Activated B cell treated with CpG ODN at 0.5 μM for 24 hours (primary cell): ENCODE data around the gene RGP1. TPM values are rescaled to one million over a fixed set of nuclear protein-coding genes. Genes with fewer than 3 reads are reported as not detected.

Experiments used
- ATAC-seq: fragments of 200-7000 bp; cut with Tn5 transposase; one replicate; pipeline ENCODE4 v1.10.0; 2021; ENCODE audit warnings: low read depth, mild to moderate bottlenecking, moderate library complexity
- CTCF ChIA-PET: fragments of 350-600 bp; sonication (Branson Sonifier 250); formaldehyde crosslinking; loops from one replicate; lab custom pipeline; 2021; ENCODE audit warnings: antibody characterized with exemption; lab: Charles Lee
- POLR2A ChIA-PET: fragments of 350-600 bp; sonication (Branson Sonifier 250); formaldehyde crosslinking; loops from one replicate; lab custom pipeline; 2021; ENCODE audit warnings: antibody characterized with exemption; lab: Charles Lee
- DNase-seq: peaks from one replicate; pipeline ENCODE4 v3.0.0; 2022
- H3K27ac Mint-ChIP-seq: one replicate; pipeline ENCODE4 v1.8.0; 2020; ENCODE audit warnings: mixed read lengths
- H3K27me3 Mint-ChIP-seq: one replicate; pipeline ENCODE4 v1.8.0; 2021; ENCODE audit warnings: mixed read lengths
- H3K36me3 Mint-ChIP-seq: one replicate; pipeline ENCODE4 v1.8.0; 2021; ENCODE audit warnings: low read depth, mixed read lengths
- H3K4me1 Mint-ChIP-seq: one replicate; pipeline ENCODE4 v1.8.0; 2021; ENCODE audit warnings: mixed read lengths
- H3K4me3 Mint-ChIP-seq: one replicate; pipeline ENCODE4 v1.8.0; 2020; ENCODE audit warnings: mild to moderate bottlenecking, mixed read lengths
- H3K9me3 Mint-ChIP-seq: one replicate; pipeline ENCODE4 v1.8.0; 2020; ENCODE audit warnings: mixed read lengths
- intact Hi-C: fragments of 100-400 bp; cut with micrococcal nuclease; formaldehyde crosslinking; loops from one replicate; pipeline ENCODE4 v1.15.1; 2024
- total RNA-seq: library from RNA; stranded (reverse); gene quantifications from 2 replicates; pipeline ENCODE4 v1.2.3, GENCODE V29; 2022
- TF ChIP-seq, protein P1 (sequence below): fragments of 200-600 bp; IDR thresholded peaks from one replicate; pipeline ENCODE4 v1.8.0; 2022; ENCODE audit warnings: antibody characterized with exemption, mild to moderate bottlenecking

RGP1 gene, protein sequence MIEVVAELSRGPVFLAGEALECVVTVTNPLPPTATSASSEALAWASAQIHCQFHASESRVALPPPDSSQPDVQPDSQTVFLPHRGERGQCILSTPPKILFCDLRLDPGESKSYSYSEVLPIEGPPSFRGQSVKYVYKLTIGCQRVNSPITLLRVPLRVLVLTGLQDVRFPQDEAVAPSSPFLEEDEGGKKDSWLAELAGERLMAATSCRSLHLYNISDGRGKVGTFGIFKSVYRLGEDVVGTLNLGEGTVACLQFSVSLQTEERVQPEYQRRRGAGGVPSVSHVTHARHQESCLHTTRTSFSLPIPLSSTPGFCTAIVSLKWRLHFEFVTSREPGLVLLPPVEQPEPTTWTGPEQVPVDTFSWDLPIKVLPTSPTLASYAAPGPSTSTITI
- total RNA-seq, result 23.8 and 25.4 TPM in 2 replicates

DNA sequence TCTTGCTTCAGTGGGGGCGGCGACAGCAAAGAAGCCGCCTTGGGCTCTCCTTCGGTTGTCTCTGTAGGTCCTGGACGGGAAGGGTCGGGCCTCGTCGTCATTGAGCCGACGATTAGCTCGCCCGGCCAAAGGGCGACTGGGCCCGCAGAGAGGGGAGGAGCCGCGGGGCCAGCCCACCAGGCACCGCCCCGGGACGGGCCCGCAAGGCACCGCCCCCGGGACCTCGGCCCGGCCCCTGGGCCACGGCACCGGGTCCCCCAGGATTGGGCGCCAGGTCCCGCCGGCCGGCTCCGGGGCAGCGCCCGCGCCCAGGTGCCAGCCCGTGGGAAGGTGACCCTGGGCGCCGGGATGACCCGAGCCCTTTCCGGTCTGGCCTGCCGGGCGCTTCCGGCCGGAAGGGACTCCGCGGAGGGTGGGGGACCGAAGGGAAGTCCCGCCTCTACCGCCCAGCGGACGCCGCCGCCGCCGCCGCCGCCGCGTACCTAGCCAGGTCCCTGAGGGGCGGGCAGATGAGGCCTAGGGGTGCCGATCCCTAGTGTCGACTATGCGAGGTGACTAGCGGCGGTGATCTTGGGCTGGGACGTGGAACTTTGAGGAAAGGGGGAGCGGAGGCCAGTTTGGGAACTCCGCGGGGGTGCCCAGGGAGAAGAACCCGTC lies at the start of gene RGP1, which contains the start of gene GBA2:
Gene RGP1, plus strand, starts transcription at position 430 of the 657 bp plus-strand sequence. CDS start 469 bp downstream, outside the sequence.
Gene GBA2, minus strand, starts transcription at position 371 of the 657 bp plus-strand sequence. CDS start 524 bp downstream, outside the sequence.
- ChIA-PET CTCF (interaction anchor here (0.7 to 6.0 kb wide), 14 partner anchors 7 to 145 kb away, joined by 3 to 51 read pairs (median 5); partner anchors contain the start of gene CCDC107), POLR2A (interaction anchor here (0.6 to 6.2 kb wide), 22 partner anchors 8 to 145 kb away, joined by 3 to 67 read pairs (median 4); partner anchors contain the start of genes CCDC107, CREB3, HINT2 and RMRP)
- Mint-ChIP-seq H3K36me3 (peaks cover 57% of the 10 kb centered on the region), H3K4me3 (peak within 1 kb of the TSS; percentile 93), H3K9me3 (no peaks in the 10 kb centered on the region), H3K27me3 (no peaks in the 10 kb centered on the region), H3K27ac (peak within 1 kb of the TSS; percentile 88), H3K4me1 (peaks cover 44% of the 10 kb centered on the region)
- TF ChIP-seq, protein P1, sequence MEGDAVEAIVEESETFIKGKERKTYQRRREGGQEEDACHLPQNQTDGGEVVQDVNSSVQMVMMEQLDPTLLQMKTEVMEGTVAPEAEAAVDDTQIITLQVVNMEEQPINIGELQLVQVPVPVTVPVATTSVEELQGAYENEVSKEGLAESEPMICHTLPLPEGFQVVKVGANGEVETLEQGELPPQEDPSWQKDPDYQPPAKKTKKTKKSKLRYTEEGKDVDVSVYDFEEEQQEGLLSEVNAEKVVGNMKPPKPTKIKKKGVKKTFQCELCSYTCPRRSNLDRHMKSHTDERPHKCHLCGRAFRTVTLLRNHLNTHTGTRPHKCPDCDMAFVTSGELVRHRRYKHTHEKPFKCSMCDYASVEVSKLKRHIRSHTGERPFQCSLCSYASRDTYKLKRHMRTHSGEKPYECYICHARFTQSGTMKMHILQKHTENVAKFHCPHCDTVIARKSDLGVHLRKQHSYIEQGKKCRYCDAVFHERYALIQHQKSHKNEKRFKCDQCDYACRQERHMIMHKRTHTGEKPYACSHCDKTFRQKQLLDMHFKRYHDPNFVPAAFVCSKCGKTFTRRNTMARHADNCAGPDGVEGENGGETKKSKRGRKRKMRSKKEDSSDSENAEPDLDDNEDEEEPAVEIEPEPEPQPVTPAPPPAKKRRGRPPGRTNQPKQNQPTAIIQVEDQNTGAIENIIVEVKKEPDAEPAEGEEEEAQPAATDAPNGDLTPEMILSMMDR, result no peak
- intact Hi-C loops, result loop anchor here (1.0 to 5.0 kb wide), 6 partner anchors 8 to 145 kb away; partner anchors contain the start of genes CREB3, HINT2 and TLN1
- DNase-seq (peak; percentile 84), ATAC-seq (peak; percentile 84)

DNA sequence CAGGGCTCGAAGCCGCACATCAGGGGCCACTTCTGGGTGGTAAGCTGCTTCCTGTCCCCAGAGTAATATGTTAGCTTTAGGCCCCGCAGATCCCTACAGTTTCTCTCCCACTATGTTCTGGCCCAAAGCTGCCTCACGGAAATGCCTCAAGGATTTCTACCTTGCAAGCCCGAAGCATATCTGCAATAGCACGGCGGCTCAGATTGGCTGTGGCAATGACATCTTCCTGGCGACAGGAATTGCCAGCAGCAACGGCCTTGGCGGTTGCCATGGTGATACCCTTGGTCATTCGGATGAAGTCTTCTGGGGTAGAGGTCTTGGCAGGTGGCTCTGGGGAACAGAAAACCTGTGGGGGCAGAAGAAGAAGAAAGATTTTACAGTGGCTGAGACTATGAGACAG lies 49.1 kb upstream of the RGP1 start:
- DNase-seq (no peak), ATAC-seq (no peak)
- Mint-ChIP-seq H3K4me3 (no peak overlapping the region), H3K27ac (no peak overlapping the region), H3K36me3 (no peaks in the 10 kb centered on the region), H3K9me3 (no peaks in the 10 kb centered on the region), H3K4me1 (peaks cover 9% of the 10 kb centered on the region), H3K27me3 (no peaks in the 10 kb centered on the region)
- CTCF ChIA-PET, result no interaction called here
- TF ChIP-seq, protein P1, result no peak
- intact Hi-C loops, result no loop called here
- POLR2A ChIA-PET, result interaction anchor here (0.6 kb wide), 1 partner anchor 148 kb away, joined by 4 read pairs; no protein-coding TSS in a partner anchor

DNA sequence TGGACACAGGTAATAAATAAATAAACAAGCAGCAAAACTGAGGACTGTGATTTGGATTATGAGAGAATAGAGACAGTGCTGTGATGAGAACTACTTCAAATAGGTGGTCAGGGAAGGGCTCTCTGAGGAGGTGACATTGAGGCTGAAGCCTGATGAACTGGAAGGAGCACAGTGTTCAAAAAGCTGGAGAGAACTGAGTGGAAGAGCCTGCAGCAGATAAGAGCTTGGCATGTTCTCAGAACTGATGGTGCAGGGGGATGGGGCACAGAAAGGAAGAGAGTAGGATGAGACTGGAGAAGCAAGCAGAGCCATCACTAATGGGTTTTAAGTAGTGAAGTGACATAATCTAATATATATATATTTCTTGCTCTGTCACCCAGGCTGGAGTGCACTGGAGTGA lies 48.1 kb upstream of the RGP1 start:
- TF ChIP-seq, protein P1, result no peak
- Mint-ChIP-seq H3K4me1 (peaks cover 9% of the 10 kb centered on the region), H3K27me3 (no peaks in the 10 kb centered on the region), H3K4me3 (no peak overlapping the region), H3K36me3 (no peaks in the 10 kb centered on the region), H3K9me3 (no peaks in the 10 kb centered on the region), H3K27ac (no peak overlapping the region)
- no peak for DNase-seq
- ChIA-PET POLR2A (no interaction called here), CTCF (interaction anchor here (1.2 kb wide), 1 partner anchor 26 kb away, joined by 3 read pairs; no protein-coding TSS in a partner anchor)
- no peak for ATAC-seq
- intact Hi-C loops, result no loop called here

DNA sequence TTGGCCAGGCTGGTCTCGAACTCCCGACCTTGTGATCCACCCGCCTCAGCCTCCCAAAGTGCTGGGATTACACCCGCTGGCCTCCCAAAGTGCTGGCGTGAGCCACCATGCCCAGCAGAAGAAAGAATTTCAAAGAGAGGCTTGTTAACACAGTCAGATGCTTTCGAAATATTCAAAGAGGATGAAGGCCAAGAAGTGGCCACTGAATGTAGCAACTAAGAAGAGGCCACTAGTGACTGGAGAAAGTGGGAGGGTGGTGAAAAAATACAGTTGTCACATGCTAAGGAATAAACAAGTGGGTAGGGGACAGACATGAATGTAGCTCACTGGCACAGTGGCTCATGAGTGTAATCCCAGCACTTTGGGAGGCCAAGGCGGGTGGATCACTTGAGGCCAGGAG lies 46.4 kb upstream of the RGP1 start:
- no peak for DNase-seq
- no peak for ATAC-seq
- H3K9me3 Mint-ChIP-seq, result no peaks in the 10 kb centered on the region
- no peak overlapping the region for H3K4me3 Mint-ChIP-seq
- intact Hi-C loops, result no loop called here
- POLR2A ChIA-PET, result no interaction called here
- no peaks in the 10 kb centered on the region for H3K4me1 Mint-ChIP-seq
- no peaks in the 10 kb centered on the region for H3K36me3 Mint-ChIP-seq
- CTCF ChIA-PET, result no interaction called here
- TF ChIP-seq, protein P1, result no peak
- H3K27ac Mint-ChIP-seq, result no peak overlapping the region
- H3K27me3 Mint-ChIP-seq, result no peaks in the 10 kb centered on the region
